ENCODE measurements around the gene PLEKHG4B. TPM values are rescaled to one million over a fixed set of nuclear protein-coding genes. Genes with fewer than 3 reads are reported as not detected.

PLEKHG4B gene
- total RNA-seq, 1 donor from 2014 or later = 49.4 TPM

Other genes starting within 250 kb of the PLEKHG4B start
- gene LRRC14B, start 99.3 kb downstream of the PLEKHG4B start, total RNA-seq (ENCODE audit: unreplicated experiment) = not detected
- 11.9 TPM for gene CCDC127, start 126.0 kb downstream of the PLEKHG4B start, total RNA-seq (ENCODE audit: unreplicated experiment)
- 81.3 TPM for gene SDHA, start 126.2 kb downstream of the PLEKHG4B start, total RNA-seq (ENCODE audit: unreplicated experiment)
- 56.9 TPM for gene PDCD6, start 179.5 kb downstream of the PLEKHG4B start, total RNA-seq (ENCODE audit: unreplicated experiment)
- gene AHRR, start 229.5 kb downstream of the PLEKHG4B start, total RNA-seq (ENCODE audit: unreplicated experiment) = 2.0 TPM

All from glutamatergic neuron (in vitro differentiated cells).